ENCODE results near the gene BLVRA.
"Not testable (repeated sequence)": the region's sequence is repeated elsewhere in the genome, so short reads cannot be mapped to it uniquely, and the experiment has no call there.

Gene BLVRA

GRCh38 chr7:43810195-43810941 is 51.9 kb downstream of the BLVRA start:
- DNase-seq = not testable (repeated sequence)

GRCh38 chr7:43815373-43815772 is 56.9 kb downstream of the BLVRA start:
- DNase-seq = no peak

GRCh38 chr7:43816046-43816797 is 57.7 kb downstream of the BLVRA start:
- not testable (repeated sequence) for DNase-seq

GRCh38 chr7:43823425-43823824 is 64.9 kb downstream of the BLVRA start:
- not testable (repeated sequence) for DNase-seq

- DNase-seq = no peak
Measured at GRCh38 chr7:43823941-43824340, 65.5 kb downstream of the BLVRA start.

- not testable (repeated sequence) for DNase-seq
Measured at GRCh38 chr7:43824513-43824912, 66.0 kb downstream of the BLVRA start.

GRCh38 chr7:43824963-43825362 is 66.5 kb downstream of the BLVRA start:
- DNase-seq = no peak

GRCh38 chr7:43825391-43825808 is 66.9 kb downstream of the BLVRA start:
- no peak for DNase-seq

GRCh38 chr7:43830917-43831316 is 72.4 kb downstream of the BLVRA start:
- DNase-seq = not testable (repeated sequence)

GRCh38 chr7:43834463-43835251 is 76.2 kb downstream of the BLVRA start:
- no peak for DNase-seq

GRCh38 chr7:43838201-43838658 is 79.8 kb downstream of the BLVRA start:
- DNase-seq = no peak

- DNase-seq = no peak
Measured at GRCh38 chr7:43843296-43843695, 84.8 kb downstream of the BLVRA start.

- DNase-seq = no peak
Measured at GRCh38 chr7:43844257-43844656, 85.8 kb downstream of the BLVRA start.

GRCh38 chr7:43844662-43845061 is 86.2 kb downstream of the BLVRA start:
- DNase-seq = no peak

GRCh38 chr7:43847496-43847895 is 89.0 kb downstream of the BLVRA start:
- no peak for DNase-seq

- no peak for DNase-seq
Measured at GRCh38 chr7:43849047-43849446, 90.6 kb downstream of the BLVRA start.

- no peak for DNase-seq
Measured at GRCh38 chr7:43850348-43851116, 92.1 kb downstream of the BLVRA start.

- no peak for DNase-seq
Measured at GRCh38 chr7:43851805-43852204, 93.3 kb downstream of the BLVRA start.

- DNase-seq = no peak
Measured at GRCh38 chr7:43855176-43855575, 96.7 kb downstream of the BLVRA start.

- no peak for DNase-seq
Measured at GRCh38 chr7:43856316-43856715, 97.8 kb downstream of the BLVRA start.
